ES-I3 (cell line): ENCODE measurements around the gene TNS1.

Experiments
- H3K36me3 ChIP-seq: 2 replicates; pipeline ENCODE4 v1.6.1; 2013; ENCODE audit warnings: mild to moderate bottlenecking, low read length, control low read depth, moderate library complexity; ENCODE audit not compliant: insufficient read depth
- H3K4me1 ChIP-seq: 2 replicates; pipeline ENCODE4 v1.6.1; 2013; ENCODE audit warnings: mild to moderate bottlenecking, control low read depth, low read length; ENCODE audit not compliant: insufficient read depth
- H3K9ac ChIP-seq: 2 replicates; pipeline ENCODE4 v1.6.1; 2013; ENCODE audit warnings: low read depth, mild to moderate bottlenecking, low read length, moderate library complexity
- H3K9me3 ChIP-seq: 2 replicates; pipeline ENCODE4 v1.6.1; 2013; ENCODE audit warnings: mild to moderate bottlenecking, low read length, moderate library complexity; ENCODE audit not compliant: control insufficient read depth, insufficient read depth

Gene TNS1

DNA sequence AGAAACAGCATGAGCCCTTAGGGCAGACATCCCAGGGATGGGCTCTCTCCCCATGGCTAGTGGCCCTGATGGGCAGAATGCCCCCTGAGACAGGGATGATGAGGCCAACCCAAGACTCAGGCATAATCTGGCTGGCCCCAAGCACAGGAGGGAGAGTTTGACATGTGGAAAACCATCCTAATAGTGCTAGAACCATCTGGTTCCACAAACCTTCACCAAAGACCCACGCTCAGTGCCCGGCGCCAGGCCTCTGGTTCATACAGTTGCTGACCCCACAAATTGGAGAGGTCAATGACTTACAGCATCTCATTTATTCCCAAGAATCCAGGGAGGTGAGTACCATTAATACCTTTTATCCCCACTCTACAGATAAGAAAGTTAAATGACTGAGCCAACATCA is 95.5 kb downstream of the TNS1 start:
- H3K9ac ChIP-seq: no peak overlapping the region
- H3K9me3 ChIP-seq: no peaks in the 10 kb centered on the region
- H3K36me3 ChIP-seq: no peaks in the 10 kb centered on the region
- peaks cover 11% of the 10 kb centered on the region for H3K4me1 ChIP-seq

- Histone ChIP-seq H3K9ac (no peak overlapping the region), H3K9me3 (no peaks in the 10 kb centered on the region), H3K36me3 (no peaks in the 10 kb centered on the region), H3K4me1 (peaks cover 13% of the 10 kb centered on the region)
Observed at GRCh38 chr2:217906798-217907197, 96.0 kb downstream of the TNS1 start.

GRCh38 chr2:217905896-217906295 is 96.9 kb downstream of the TNS1 start:
- no peaks in the 10 kb centered on the region for H3K36me3 ChIP-seq
- peaks cover 5% of the 10 kb centered on the region; the same call in 1 of the 2 replicates for H3K4me1 ChIP-seq
- no peak overlapping the region for H3K9ac ChIP-seq

DNA sequence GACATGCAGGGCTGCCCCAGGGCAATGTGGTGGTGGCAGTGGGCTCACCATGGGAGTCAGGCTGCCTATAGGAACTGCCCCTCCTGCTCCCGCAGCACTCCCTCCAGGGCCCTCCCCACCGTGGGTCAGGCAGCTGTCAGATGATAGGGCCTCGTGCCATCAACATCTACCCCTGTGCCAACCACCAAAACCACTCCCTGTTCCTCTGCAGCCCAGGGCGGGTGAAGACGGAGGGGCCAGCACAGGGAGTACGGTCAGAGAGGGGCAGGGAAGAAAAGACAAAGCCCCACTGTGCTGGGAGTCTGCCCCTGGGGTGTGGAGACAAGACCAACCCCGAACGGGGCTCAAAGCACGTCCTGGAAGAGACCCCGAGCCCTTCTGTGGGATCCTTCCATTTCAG is 97.4 kb downstream of the TNS1 start:
- Histone ChIP-seq H3K4me1 (peaks cover 5% of the 10 kb centered on the region; the same call in 1 of the 2 replicates), H3K9ac (no peak overlapping the region), H3K9me3 (no peaks in the 10 kb centered on the region), H3K36me3 (no peaks in the 10 kb centered on the region)

More at GRCh38 chr2:217905896-217906295, 96.9 kb downstream of the TNS1 start:
- H3K9me3 ChIP-seq: no peaks in the 10 kb centered on the region

- H3K9ac ChIP-seq: no peak overlapping the region
- peaks cover 5% of the 10 kb centered on the region; the same call in 1 of the 2 replicates for H3K4me1 ChIP-seq
- H3K9me3 ChIP-seq: no peaks in the 10 kb centered on the region
- no peaks in the 10 kb centered on the region for H3K36me3 ChIP-seq
Observed at GRCh38 chr2:217904614-217904965, 98.2 kb downstream of the TNS1 start.

DNA sequence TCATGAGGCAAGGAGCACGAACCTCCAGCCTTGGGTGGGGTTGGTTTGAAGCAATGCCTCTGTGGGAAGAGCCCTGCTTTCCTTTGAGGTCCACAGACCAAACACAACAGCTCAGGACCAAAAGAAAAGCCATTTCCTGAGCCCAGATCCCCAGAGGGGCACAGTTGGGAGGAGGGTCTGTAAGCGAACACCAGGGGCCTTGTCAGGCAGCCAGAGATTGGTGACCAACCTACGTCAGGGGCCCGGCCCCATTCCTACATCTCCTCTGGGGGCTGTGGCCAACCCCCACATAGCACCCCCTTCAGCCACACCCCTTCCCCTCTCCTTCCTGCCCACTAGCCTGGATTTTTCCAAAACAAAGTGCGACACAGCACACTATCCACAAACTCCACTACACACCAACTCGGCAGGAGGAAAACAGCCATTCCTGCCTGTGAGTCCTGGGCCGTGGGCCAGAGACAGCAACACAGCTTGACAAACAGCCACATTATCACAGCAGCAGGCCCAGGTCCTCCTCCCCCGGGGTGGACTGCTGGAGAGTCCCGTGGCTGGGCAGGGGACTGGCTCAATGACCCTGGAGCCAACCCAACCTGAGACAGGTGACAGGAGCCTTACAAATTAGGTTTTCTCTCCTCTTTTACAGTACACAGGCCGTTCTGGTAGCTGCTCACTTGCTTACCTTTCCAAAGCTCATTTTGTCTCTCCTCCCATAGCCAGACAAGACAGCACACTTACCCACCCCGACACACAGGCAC is 98.8 kb downstream of the TNS1 start:
- Histone ChIP-seq H3K4me1 (peaks cover 9% of the 10 kb centered on the region; the same call in 1 of the 2 replicates), H3K9me3 (no peaks in the 10 kb centered on the region), H3K36me3 (no peaks in the 10 kb centered on the region), H3K9ac (no peak overlapping the region)

GRCh38 chr2:217903142-217903858 is 99.5 kb downstream of the TNS1 start:
- H3K9me3 ChIP-seq: no peaks in the 10 kb centered on the region
- H3K4me1 ChIP-seq: peaks cover 12% of the 10 kb centered on the region; the same call in 1 of the 2 replicates
- H3K9ac ChIP-seq: no peak overlapping the region
- H3K36me3 ChIP-seq: no peaks in the 10 kb centered on the region

DNA sequence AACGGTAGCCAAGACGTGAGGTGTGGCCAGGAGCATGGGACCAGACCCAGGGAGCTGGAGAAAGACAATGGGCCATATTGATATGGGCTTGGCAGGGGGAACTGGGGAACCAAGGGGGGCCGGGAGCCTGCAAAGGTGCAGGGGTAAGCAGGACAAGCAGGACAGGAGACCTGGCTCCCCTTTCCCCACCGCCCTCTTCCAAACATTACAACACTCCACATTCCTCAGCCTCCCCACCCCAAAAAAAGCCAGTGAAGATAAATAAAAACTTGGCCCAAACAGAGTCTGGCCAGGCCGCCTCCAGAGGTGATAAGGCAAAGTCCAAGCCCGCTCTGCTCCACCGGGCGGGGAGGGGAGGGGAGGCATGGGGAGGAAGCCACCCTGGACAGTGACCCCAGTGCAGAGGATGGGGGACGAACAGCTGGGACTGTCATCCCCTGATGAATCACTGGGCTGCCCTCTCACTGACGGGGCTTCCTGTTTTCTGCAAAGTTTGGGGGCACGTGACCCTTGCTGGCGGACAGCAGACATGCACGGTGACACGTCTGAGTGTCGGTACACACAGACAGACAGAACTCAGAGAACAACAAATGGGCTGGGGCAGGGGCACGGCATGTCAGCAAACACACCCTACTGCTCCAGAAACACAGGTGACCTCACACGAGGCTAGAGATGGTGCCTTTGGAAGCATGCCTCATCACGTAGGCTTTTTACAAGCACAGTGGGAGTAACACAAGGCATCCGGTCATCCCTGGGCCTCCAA is 100.2 kb downstream of the TNS1 start:
- H3K9ac ChIP-seq: no peak overlapping the region
- no peaks in the 10 kb centered on the region for H3K36me3 ChIP-seq
- peaks cover 12% of the 10 kb centered on the region; the same call in 1 of the 2 replicates for H3K4me1 ChIP-seq
- H3K9me3 ChIP-seq: no peaks in the 10 kb centered on the region

DNA sequence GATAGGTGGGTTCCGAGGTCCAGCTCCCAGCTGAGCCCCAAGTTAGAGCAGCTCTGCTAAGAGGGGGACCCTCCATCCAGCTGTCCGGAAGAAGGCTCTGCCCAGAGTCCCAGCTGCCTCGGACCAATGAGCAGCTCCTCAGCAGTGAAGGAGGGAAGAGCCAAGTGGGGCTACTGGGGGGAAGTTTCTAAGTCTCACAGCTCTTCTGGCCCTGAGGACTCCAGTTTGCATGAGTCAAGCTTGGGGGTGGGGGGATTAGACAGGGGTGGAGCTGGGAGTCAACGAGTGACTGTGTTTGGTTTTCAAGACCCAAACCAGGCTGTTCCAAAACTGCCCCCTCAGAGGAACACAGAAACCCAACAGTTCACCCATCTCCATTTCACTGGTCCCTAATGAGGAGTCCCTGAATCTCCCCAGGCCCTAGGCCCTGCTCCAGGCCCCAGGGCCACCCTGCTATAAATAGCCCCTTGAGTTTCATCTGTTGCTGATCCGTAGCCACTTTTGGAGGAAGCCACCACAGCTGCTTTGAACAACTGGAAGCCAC is 100.9 kb downstream of the TNS1 start:
- H3K36me3 ChIP-seq: no peaks in the 10 kb centered on the region
- H3K9ac ChIP-seq: no peak overlapping the region
- H3K9me3 ChIP-seq: no peaks in the 10 kb centered on the region
- H3K4me1 ChIP-seq: peaks cover 12% of the 10 kb centered on the region; the same call in 1 of the 2 replicates

DNA sequence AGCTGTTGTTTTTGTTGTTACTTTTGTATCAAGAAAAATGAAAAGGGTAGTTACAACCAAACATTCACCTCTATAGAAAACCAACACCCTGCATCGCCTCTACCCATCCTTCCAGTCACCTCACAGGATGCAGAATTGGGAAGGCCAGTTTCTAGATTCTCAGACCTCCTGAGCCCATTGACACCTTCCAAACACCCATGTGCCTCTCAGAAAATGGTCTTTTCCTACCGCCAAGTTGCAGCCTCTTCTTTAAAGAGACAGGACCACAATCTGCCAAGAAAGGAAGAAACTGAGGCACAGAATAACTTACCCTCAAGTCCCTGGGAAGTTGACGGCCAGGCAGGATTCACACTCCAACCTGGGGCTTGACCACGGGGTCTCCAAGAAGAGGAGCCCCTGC is 101.4 kb downstream of the TNS1 start:
- Histone ChIP-seq H3K36me3 (no peaks in the 10 kb centered on the region), H3K9ac (no peak overlapping the region), H3K9me3 (no peaks in the 10 kb centered on the region), H3K4me1 (peaks cover 12% of the 10 kb centered on the region; the same call in 1 of the 2 replicates)

DNA sequence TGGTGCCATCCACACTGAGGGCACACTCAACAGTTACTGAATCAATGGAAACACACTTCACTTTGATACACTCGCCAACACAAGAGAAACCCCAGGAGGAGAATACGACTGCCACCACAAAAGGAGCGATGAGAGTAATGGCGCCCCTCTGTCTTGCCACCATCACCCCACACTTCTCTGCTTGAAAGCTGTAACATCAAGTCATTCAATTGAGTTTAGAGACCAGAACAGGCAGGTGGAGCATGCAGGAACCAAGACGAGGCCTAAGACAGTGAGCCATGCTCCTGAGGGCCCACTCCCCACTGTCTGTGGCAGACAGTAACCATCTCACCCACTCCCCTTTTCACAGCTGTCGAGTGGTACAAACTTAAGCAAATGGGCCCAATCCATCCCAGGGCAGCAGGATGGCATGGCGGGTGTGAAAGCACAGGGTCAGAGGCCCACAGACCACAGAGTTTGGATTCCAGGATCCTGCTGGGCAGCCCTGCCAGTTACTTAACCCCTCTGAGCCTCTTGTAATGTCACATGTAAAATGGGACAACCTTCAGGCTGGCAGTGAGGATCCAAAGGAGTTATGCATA is 101.9 kb downstream of the TNS1 start:
- Histone ChIP-seq H3K9me3 (no peaks in the 10 kb centered on the region), H3K9ac (no peak overlapping the region)

DNA sequence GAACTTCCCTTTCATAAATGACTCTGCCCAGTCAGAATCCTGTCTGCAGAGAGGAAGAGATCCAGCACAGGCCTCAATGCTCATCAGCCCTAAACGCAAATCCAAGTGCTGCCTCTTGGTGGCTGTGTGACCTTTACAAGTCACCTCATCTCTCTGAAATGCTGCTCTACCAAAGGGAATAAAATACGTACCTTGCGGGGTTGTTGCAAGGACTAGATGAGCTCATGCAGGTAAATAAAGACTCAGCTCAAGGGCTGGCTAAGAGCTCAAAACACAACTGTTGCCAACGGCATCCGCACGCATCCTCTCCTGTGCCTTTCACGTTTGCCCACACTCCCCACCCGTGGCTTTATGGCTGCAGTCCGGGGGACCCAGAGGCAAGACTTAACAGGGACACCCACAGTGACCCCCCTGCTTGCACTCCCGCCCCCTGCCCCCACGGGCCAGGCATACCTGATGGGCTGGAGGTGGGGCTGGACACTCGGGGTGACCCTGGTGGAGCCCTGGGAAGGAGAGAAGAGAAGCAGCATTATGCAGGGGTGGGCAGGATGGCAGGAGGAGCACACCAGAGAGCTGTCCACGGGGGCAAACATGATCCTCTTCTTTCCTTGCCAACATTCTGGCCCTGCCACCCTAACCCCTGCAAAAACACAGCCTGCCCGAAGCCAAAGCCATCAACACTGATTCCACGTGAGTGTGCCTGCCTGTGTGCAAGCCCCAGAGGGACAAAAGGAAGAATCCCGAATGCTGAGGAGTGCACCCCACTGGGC is 102.6 kb downstream of the TNS1 start:
- no peaks in the 10 kb centered on the region for H3K36me3 ChIP-seq
- no peak overlapping the region for H3K9ac ChIP-seq
- no peaks in the 10 kb centered on the region for H3K9me3 ChIP-seq
- H3K4me1 ChIP-seq: peaks cover 12% of the 10 kb centered on the region; the same call in 1 of the 2 replicates

More for the DNA sequence above, 101.9 kb downstream of the TNS1 start:
- Histone ChIP-seq H3K4me1 (peaks cover 12% of the 10 kb centered on the region; the same call in 1 of the 2 replicates), H3K36me3 (no peaks in the 10 kb centered on the region)

- Histone ChIP-seq H3K4me1 (peaks cover 12% of the 10 kb centered on the region; the same call in 1 of the 2 replicates), H3K9ac (no peak overlapping the region)
Observed at GRCh38 chr2:217899231-217900009, 103.4 kb downstream of the TNS1 start.

More at GRCh38 chr2:217899231-217900009, 103.4 kb downstream of the TNS1 start:
- H3K36me3 ChIP-seq: no peaks in the 10 kb centered on the region
- H3K9me3 ChIP-seq: no peaks in the 10 kb centered on the region
